Stomach (tissue), 9 donors: ENCODE results near the gene MICALL2. TPM values are rescaled to one million over a fixed set of nuclear protein-coding genes. Genes with fewer than 3 reads are reported as not detected.

Experiments
- DNase-seq, 2 donors: peaks; one replicate each; pipeline versions ENCODE4 v3.0.0 to v3.0.0-alpha.2; 2013 to 2019
- H3K27ac ChIP-seq, 5 donors: fragments of 200-600 bp in 4 of 5; sonication (generic) in 4 of 5; one replicate each; pipeline ENCODE4 v1.5.1; 2013 to 2019; ENCODE audit warnings: mild to moderate bottlenecking in 1 of 5, moderate library complexity in 1 of 5
- H3K27me3 ChIP-seq, 3 donors: fragments of 200-600 bp; sonication (generic); one replicate each; pipeline ENCODE4 v1.5.1; 2017 to 2019; ENCODE audit warnings: mixed run types in 1 of 3
- H3K36me3 ChIP-seq, 4 donors: fragments of 200-600 bp; sonication (generic); 1 replicate in 3 of 4; 2 replicates in 1 of 4; pipeline ENCODE4 v1.5.1; 2016 to 2019
- H3K4me1 ChIP-seq, 4 donors: fragments of 200-600 bp; sonication (generic); one replicate each; pipeline ENCODE4 v1.5.1; 2016 to 2019
- H3K4me3 ChIP-seq, 4 donors: fragments of 200-600 bp; sonication (generic) in 3 of 4; one replicate each; pipeline ENCODE4 v1.5.1; 2016 to 2019; ENCODE audit warnings: mild to moderate bottlenecking in 1 of 4
- H3K9me3 ChIP-seq, 4 donors: fragments of 200-600 bp; sonication (generic); one replicate each; pipeline ENCODE4 v1.5.1; 2016 to 2019
- EP300 ChIP-seq: sonication (generic); formaldehyde crosslinking; IDR thresholded peaks from one replicate; pipeline ENCODE4 v1.6.1; 2017; ENCODE audit warnings: antibody characterized with exemption
- POLR2A ChIP-seq, 4 donors: fragments of 450-650 bp; IDR thresholded peaks; one replicate each; pipeline ENCODE4 v1.6.1; 2016; ENCODE audit warnings: antibody characterized with exemption in 4 of 4, control low read depth in 2 of 4, mild to moderate bottlenecking in 1 of 4, moderate library complexity in 1 of 4
- POLR2AphosphoS5 ChIP-seq, 3 donors: sonication (generic); formaldehyde crosslinking; IDR thresholded peaks; one replicate each; pipeline ENCODE4 v1.6.1; 2016; ENCODE audit warnings: antibody characterized with exemption in 3 of 3
- WGBS, 5 donors: extraction: QIAGEN DNeasy Blood & Tissue Kit in 3 of 5; methylation state at CpG; one replicate each; pipeline versions ENCODE4 v1.1.5 to v1.1.7; 2013 to 2018; 5-methylcytosine and 5-hydroxymethylcytosine counted together
- intact Hi-C: fragments of 100-400 bp; cut with DNase I; formaldehyde crosslinking; loops from one replicate; pipeline ENCODE4 v1.15.1; 2023; ENCODE audit warnings: low total_unique reads
- polyA plus RNA-seq, 3 donors: library from polyadenylated mRNA; stranded (reverse); fragments of 200-250 nt; gene quantifications; one replicate each; pipeline ENCODE4 v1.2.3, GENCODE V29; 2013
- total RNA-seq, 5 donors: library from RNA; depleted of rRNA; stranded (reverse); fragments of >200 nt; gene quantifications; one replicate each; pipeline versions ENCODE4 v1.1.0 to v1.2.3, GENCODE V29; 2014 to 2016
- TF ChIP-seq, protein P1 (sequence below), 7 experiments: fragments of 450-650 bp in 4 of 7; fragments of 200-600 bp in 3 of 7; sonication (generic) in 3 of 7; IDR thresholded peaks; one replicate each; pipeline ENCODE4 v1.5.1; 2016 to 2019; ENCODE audit warnings: antibody characterized with exemption in 7 of 7, control low read depth in 2 of 7, mild to moderate bottlenecking in 1 of 7
- donor health status: healthy with polysubstance abuse.
- donor health status: Bipolar disorder and iron deficiency.
- donor health status: healthy.

Gene MICALL2
- total and polyA plus RNA-seq, 8 donors = 30.7 to 263 (median 102) TPM

DNA sequence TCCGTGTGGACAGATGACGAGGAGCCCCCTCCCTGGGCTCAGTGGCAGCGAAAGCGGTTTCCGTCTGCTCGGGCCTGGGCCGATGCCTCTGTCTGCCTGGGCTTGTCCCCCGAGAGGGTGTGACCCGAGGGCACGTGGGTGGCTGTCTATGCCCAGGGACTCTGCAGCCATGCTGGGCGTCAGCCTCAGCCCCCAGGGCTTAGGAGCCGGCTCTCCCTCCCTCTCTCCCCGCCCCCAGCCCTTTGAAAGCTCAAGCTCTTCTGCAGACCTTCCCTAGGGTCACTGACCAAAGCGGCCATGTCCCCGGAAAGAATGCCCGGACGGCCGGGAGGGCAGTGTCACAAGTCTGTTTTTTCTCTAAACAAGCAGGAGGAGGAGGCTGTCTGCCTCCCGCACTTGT, 7.1 kb downstream of the MICALL2 start:
- no peaks in the 10 kb centered on the region for H3K9me3 ChIP-seq
- H3K36me3 ChIP-seq = peaks cover 4 to 38% (median 23%) of the 10 kb centered on the region in 4 donors
- no peak for DNase-seq
- intact Hi-C loops = no loop called here
- H3K27me3 ChIP-seq = no peaks in the 10 kb centered on the region
- H3K27ac ChIP-seq = peak overlapping the region in 1 of 5 donors; percentile 23
- 65 to 80% (median 75%) methylated on average over 15 to 19 of the region's 19 CpGs for WGBS, 5 donors
- peaks cover 55 to 96% (median 82%) of the 10 kb centered on the region in 4 donors for H3K4me1 ChIP-seq
- TF ChIP-seq EP300 (no peak), POLR2A (IDR thresholded peaks at IDR 0.05) (no peak), POLR2AphosphoS5 (IDR thresholded peaks at IDR 0.05) (no peak)
- TF ChIP-seq, protein P1, sequence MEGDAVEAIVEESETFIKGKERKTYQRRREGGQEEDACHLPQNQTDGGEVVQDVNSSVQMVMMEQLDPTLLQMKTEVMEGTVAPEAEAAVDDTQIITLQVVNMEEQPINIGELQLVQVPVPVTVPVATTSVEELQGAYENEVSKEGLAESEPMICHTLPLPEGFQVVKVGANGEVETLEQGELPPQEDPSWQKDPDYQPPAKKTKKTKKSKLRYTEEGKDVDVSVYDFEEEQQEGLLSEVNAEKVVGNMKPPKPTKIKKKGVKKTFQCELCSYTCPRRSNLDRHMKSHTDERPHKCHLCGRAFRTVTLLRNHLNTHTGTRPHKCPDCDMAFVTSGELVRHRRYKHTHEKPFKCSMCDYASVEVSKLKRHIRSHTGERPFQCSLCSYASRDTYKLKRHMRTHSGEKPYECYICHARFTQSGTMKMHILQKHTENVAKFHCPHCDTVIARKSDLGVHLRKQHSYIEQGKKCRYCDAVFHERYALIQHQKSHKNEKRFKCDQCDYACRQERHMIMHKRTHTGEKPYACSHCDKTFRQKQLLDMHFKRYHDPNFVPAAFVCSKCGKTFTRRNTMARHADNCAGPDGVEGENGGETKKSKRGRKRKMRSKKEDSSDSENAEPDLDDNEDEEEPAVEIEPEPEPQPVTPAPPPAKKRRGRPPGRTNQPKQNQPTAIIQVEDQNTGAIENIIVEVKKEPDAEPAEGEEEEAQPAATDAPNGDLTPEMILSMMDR (IDR thresholded peaks at IDR 0.05) = no peak
- H3K4me3 ChIP-seq = no peak overlapping the region

- H3K27me3 ChIP-seq = no peaks in the 10 kb centered on the region
- DNase-seq = no peak
- H3K9me3 ChIP-seq = no peaks in the 10 kb centered on the region
- peaks cover 4 to 38% (median 23%) of the 10 kb centered on the region in 4 donors for H3K36me3 ChIP-seq
- no peak overlapping the region for H3K4me3 ChIP-seq
- H3K4me1 ChIP-seq = peaks cover 45 to 91% (median 77%) of the 10 kb centered on the region in 4 donors
- TF ChIP-seq, protein P1 (IDR thresholded peaks at IDR 0.05) = no peak
- TF ChIP-seq EP300 = no peak
- TF ChIP-seq POLR2A (IDR thresholded peaks at IDR 0.05) = no peak
- no peak for TF ChIP-seq POLR2AphosphoS5 (IDR thresholded peaks at IDR 0.05)
- 75 to 90% (median 86%) methylated on average over 8 to 11 of the region's 11 CpGs for WGBS, 5 donors
- intact Hi-C loops = no loop called here
- peak overlapping the region in 2 of 5 donors; percentile 46 to 53 for H3K27ac ChIP-seq
These were observed 8.3 kb downstream of the MICALL2 start for GRCh38 chr7:1450987-1451386.

GRCh38 chr7:1450431-1450830, 8.8 kb downstream of the MICALL2 start:
- no peak for DNase-seq
- Histone ChIP-seq H3K4me3 (no peak overlapping the region), H3K27me3 (no peaks in the 10 kb centered on the region), H3K9me3 (no peaks in the 10 kb centered on the region), H3K4me1 (peaks cover 39 to 90% (median 71%) of the 10 kb centered on the region in 4 donors), H3K27ac (peak overlapping the region in 2 of 5 donors; percentile 46 to 53), H3K36me3 (peaks cover 4 to 42% (median 24%) of the 10 kb centered on the region in 4 donors)
- TF ChIP-seq POLR2A (IDR thresholded peaks at IDR 0.05) = no peak
- TF ChIP-seq EP300 = no peak
- TF ChIP-seq, protein P1 (IDR thresholded peaks at IDR 0.05) = no peak
- TF ChIP-seq POLR2AphosphoS5 (IDR thresholded peaks at IDR 0.05) = no peak
- WGBS, 5 donors = 82 to 97% (median 87%) methylated on average over 4 to 18 of the region's 18 CpGs
- intact Hi-C loops = no loop called here

DNA sequence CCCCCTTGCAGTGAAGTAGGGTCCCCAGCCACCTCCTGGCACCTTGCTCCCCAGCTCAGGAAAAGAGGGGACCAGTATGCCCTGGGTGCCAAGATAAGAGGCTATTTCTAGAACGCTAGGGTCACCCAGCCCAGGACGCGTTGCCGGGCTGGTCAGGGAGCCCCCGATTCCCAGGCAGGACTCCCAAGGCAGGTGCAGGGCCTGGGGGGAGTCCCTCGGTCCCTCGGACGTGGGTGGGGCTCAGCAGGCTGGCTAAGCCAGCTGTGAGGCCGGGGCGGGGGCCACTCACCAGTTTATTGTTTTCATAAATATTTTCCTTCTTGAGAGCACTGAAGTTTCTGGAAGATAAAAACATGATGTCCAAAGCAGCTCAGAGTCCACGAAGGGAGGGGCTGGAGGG, 9.3 kb downstream of the MICALL2 start:
- no peak for DNase-seq
- Histone ChIP-seq H3K36me3 (peaks cover 4 to 47% (median 28%) of the 10 kb centered on the region in 4 donors), H3K9me3 (no peaks in the 10 kb centered on the region), H3K4me1 (peaks cover 34 to 85% (median 67%) of the 10 kb centered on the region in 4 donors), H3K4me3 (no peak overlapping the region), H3K27me3 (no peaks in the 10 kb centered on the region), H3K27ac (peak overlapping the region in 2 of 5 donors; percentile 46 to 53)
- 56 to 72% (median 65%) methylated on average over 11 of the region's 11 CpGs for WGBS, 5 donors
- no peak for TF ChIP-seq POLR2AphosphoS5 (IDR thresholded peaks at IDR 0.05)
- TF ChIP-seq, protein P1 (IDR thresholded peaks at IDR 0.05) = no peak
- no peak for TF ChIP-seq EP300
- no peak for TF ChIP-seq POLR2A (IDR thresholded peaks at IDR 0.05)
- intact Hi-C loops = no loop called here
